Stimulated activated CD4-positive, alpha-beta T cell treated with anti-CD3 and anti-CD28 coated beads, Interleukin-12 subunit alpha, Interleukin-12 subunit beta, amount 100 ng/mL, for 4 hours (primary cell): Measurements from ENCODE around the gene SMIM23.

ENCODE experiments used
- DNase-seq: peaks from one replicate; pipeline ENCODE4 v3.0.0-alpha.2; 2020

The SMIM23 gene

GRCh38 chr5:171821286-171821685 lies 35.7 kb downstream of the SMIM23 start:
- DNase-seq: no peak

GRCh38 chr5:171823269-171823668 lies 37.7 kb downstream of the SMIM23 start:
- DNase-seq: no peak

GRCh38 chr5:171825051-171825450 lies 39.4 kb downstream of the SMIM23 start:
- DNase-seq: no peak

- DNase-seq: no peak
Measured at GRCh38 chr5:171826132-171826531, 40.5 kb downstream of the SMIM23 start.

- no peak for DNase-seq
Measured at GRCh38 chr5:171827162-171827561, 41.5 kb downstream of the SMIM23 start.

GRCh38 chr5:171830686-171831085 lies 45.1 kb downstream of the SMIM23 start:
- no peak for DNase-seq

GRCh38 chr5:171832775-171833174 lies 47.2 kb downstream of the SMIM23 start:
- DNase-seq: no peak

- DNase-seq: no peak
Measured at GRCh38 chr5:171834461-171834860, 48.8 kb downstream of the SMIM23 start.

- no peak for DNase-seq
Measured at GRCh38 chr5:171835066-171835465, 49.4 kb downstream of the SMIM23 start.

GRCh38 chr5:171837522-171837921 lies 51.9 kb downstream of the SMIM23 start:
- no peak for DNase-seq

GRCh38 chr5:171838066-171838465 lies 52.4 kb downstream of the SMIM23 start:
- no peak for DNase-seq

GRCh38 chr5:171839112-171839511 lies 53.5 kb downstream of the SMIM23 start:
- DNase-seq: no peak

GRCh38 chr5:171840066-171840465 lies 54.4 kb downstream of the SMIM23 start:
- DNase-seq: no peak
